Measurements from ENCODE around the gene VPS13A.

The VPS13A gene

GRCh38 chr9:77423841-77424240 is 246.5 kb downstream of the VPS13A start:
- H3K9me3 ChIP-seq (ENCODE audit: insufficient read depth, low read depth, low read length), result no peaks in the 10 kb centered on the region
- peaks cover 3% of the 10 kb centered on the region; the same call in 1 of the 2 replicates for H3K36me3 ChIP-seq (ENCODE audit: insufficient read depth, low read length)
- no peak overlapping the region for H3K9ac ChIP-seq (ENCODE audit: low read depth, low read length)
- peaks cover 4% of the 10 kb centered on the region; the same call in 1 of the 2 replicates for H3K4me1 ChIP-seq (ENCODE audit: insufficient read depth, low read length)
- no peak overlapping the region for H3K27ac ChIP-seq (ENCODE audit: low read depth, low read length)
- no peak overlapping the region for H3K4me3 ChIP-seq (ENCODE audit: low read length)
- 96% methylated on average over 3 of the region's 3 CpGs for WGBS
- H3K27me3 ChIP-seq (ENCODE audit: insufficient read depth, low read length), result no peaks in the 10 kb centered on the region

GRCh38 chr9:77424993-77425392 is 247.7 kb downstream of the VPS13A start:
- Histone ChIP-seq H3K9me3 (ENCODE audit: insufficient read depth, low read depth, low read length) (no peaks in the 10 kb centered on the region), H3K27me3 (ENCODE audit: insufficient read depth, low read length) (no peaks in the 10 kb centered on the region), H3K4me3 (ENCODE audit: low read length) (no peak overlapping the region), H3K4me1 (ENCODE audit: insufficient read depth, low read length) (peaks cover 4% of the 10 kb centered on the region; the same call in 1 of the 2 replicates), H3K9ac (ENCODE audit: low read depth, low read length) (no peak overlapping the region), H3K27ac (ENCODE audit: low read depth, low read length) (no peak overlapping the region), H3K36me3 (ENCODE audit: insufficient read depth, low read length) (peaks cover 3% of the 10 kb centered on the region; the same call in 1 of the 2 replicates)
- WGBS, result 92% methylated on average over 2 of the region's 2 CpGs

- peaks cover 4% of the 10 kb centered on the region; the same call in 1 of the 2 replicates for H3K4me1 ChIP-seq (ENCODE audit: insufficient read depth, low read length)
- no peak overlapping the region for H3K9ac ChIP-seq (ENCODE audit: low read depth, low read length)
- peaks cover 3% of the 10 kb centered on the region; the same call in 1 of the 2 replicates for H3K36me3 ChIP-seq (ENCODE audit: insufficient read depth, low read length)
- WGBS, result 60% methylated on average over 1 of the region's 3 CpGs
- no peaks in the 10 kb centered on the region for H3K27me3 ChIP-seq (ENCODE audit: insufficient read depth, low read length)
- no peaks in the 10 kb centered on the region for H3K9me3 ChIP-seq (ENCODE audit: insufficient read depth, low read depth, low read length)
- no peak overlapping the region for H3K4me3 ChIP-seq (ENCODE audit: low read length)
- H3K27ac ChIP-seq (ENCODE audit: low read depth, low read length), result no peak overlapping the region
These were observed 249.4 kb downstream of the VPS13A start for GRCh38 chr9:77426712-77427111.

GRCh38 chr9:77427256-77427927 is 250.1 kb downstream of the VPS13A start:
- Histone ChIP-seq H3K36me3 (ENCODE audit: insufficient read depth, low read length) (peaks cover 3% of the 10 kb centered on the region; the same call in 1 of the 2 replicates), H3K9ac (ENCODE audit: low read depth, low read length) (no peak overlapping the region), H3K4me1 (ENCODE audit: insufficient read depth, low read length) (peaks cover under 1% of the 10 kb centered on the region; the same call in 1 of the 2 replicates), H3K4me3 (ENCODE audit: low read length) (no peak overlapping the region), H3K27me3 (ENCODE audit: insufficient read depth, low read length) (no peaks in the 10 kb centered on the region), H3K27ac (ENCODE audit: low read depth, low read length) (no peak overlapping the region), H3K9me3 (ENCODE audit: insufficient read depth, low read depth, low read length) (no peaks in the 10 kb centered on the region)
- WGBS, result 93% methylated on average over 7 of the region's 7 CpGs

- Histone ChIP-seq H3K36me3 (ENCODE audit: insufficient read depth, low read length) (no peaks in the 10 kb centered on the region), H3K9ac (ENCODE audit: low read depth, low read length) (no peak overlapping the region), H3K4me3 (ENCODE audit: low read length) (no peak overlapping the region), H3K27ac (ENCODE audit: low read depth, low read length) (no peak overlapping the region), H3K9me3 (ENCODE audit: insufficient read depth, low read depth, low read length) (no peaks in the 10 kb centered on the region), H3K4me1 (ENCODE audit: insufficient read depth, low read length) (no peaks in the 10 kb centered on the region), H3K27me3 (ENCODE audit: insufficient read depth, low read length) (no peaks in the 10 kb centered on the region)
- WGBS, result 91% methylated on average over 1 of the region's 2 CpGs
These were observed 252.6 kb downstream of the VPS13A start for GRCh38 chr9:77429928-77430327.

- Histone ChIP-seq H3K27me3 (ENCODE audit: insufficient read depth, low read length) (no peaks in the 10 kb centered on the region), H3K36me3 (ENCODE audit: insufficient read depth, low read length) (no peaks in the 10 kb centered on the region), H3K9me3 (ENCODE audit: insufficient read depth, low read depth, low read length) (no peaks in the 10 kb centered on the region), H3K27ac (ENCODE audit: low read depth, low read length) (no peak overlapping the region), H3K4me3 (ENCODE audit: low read length) (no peak overlapping the region), H3K9ac (ENCODE audit: low read depth, low read length) (no peak overlapping the region), H3K4me1 (ENCODE audit: insufficient read depth, low read length) (no peaks in the 10 kb centered on the region)
- 90% methylated on average over 6 of the region's 6 CpGs for WGBS
These were observed 254.7 kb downstream of the VPS13A start for GRCh38 chr9:77432053-77432452.

GRCh38 chr9:77433675-77434445 is 256.5 kb downstream of the VPS13A start:
- Histone ChIP-seq H3K27me3 (ENCODE audit: insufficient read depth, low read length) (no peaks in the 10 kb centered on the region), H3K9me3 (ENCODE audit: insufficient read depth, low read depth, low read length) (no peaks in the 10 kb centered on the region), H3K36me3 (ENCODE audit: insufficient read depth, low read length) (no peaks in the 10 kb centered on the region), H3K27ac (ENCODE audit: low read depth, low read length) (no peak overlapping the region), H3K4me1 (ENCODE audit: insufficient read depth, low read length) (0 out of 2 replicates have a peak, but pooled peaks cover 2% of the 10 kb centered on the region), H3K4me3 (ENCODE audit: low read length) (no peak overlapping the region), H3K9ac (ENCODE audit: low read depth, low read length) (no peak overlapping the region)
- 69% methylated on average over 21 of the region's 21 CpGs for WGBS

GRCh38 chr9:77435277-77435676 is 257.9 kb downstream of the VPS13A start:
- WGBS, result 94% methylated on average over 3 of the region's 4 CpGs
- H3K36me3 ChIP-seq (ENCODE audit: insufficient read depth, low read length), result no peaks in the 10 kb centered on the region
- H3K27ac ChIP-seq (ENCODE audit: low read depth, low read length), result no peak overlapping the region
- H3K9ac ChIP-seq (ENCODE audit: low read depth, low read length), result no peak overlapping the region
- no peaks in the 10 kb centered on the region for H3K27me3 ChIP-seq (ENCODE audit: insufficient read depth, low read length)
- peaks cover 14% of the 10 kb centered on the region for H3K4me1 ChIP-seq (ENCODE audit: insufficient read depth, low read length)
- no peak overlapping the region for H3K4me3 ChIP-seq (ENCODE audit: low read length)
- no peaks in the 10 kb centered on the region for H3K9me3 ChIP-seq (ENCODE audit: insufficient read depth, low read depth, low read length)

- no peaks in the 10 kb centered on the region for H3K27me3 ChIP-seq (ENCODE audit: insufficient read depth, low read length)
- no peaks in the 10 kb centered on the region for H3K36me3 ChIP-seq (ENCODE audit: insufficient read depth, low read length)
- WGBS, result 96% methylated on average over 3 of the region's 3 CpGs
- no peak overlapping the region for H3K9ac ChIP-seq (ENCODE audit: low read depth, low read length)
- peaks cover 18% of the 10 kb centered on the region for H3K4me1 ChIP-seq (ENCODE audit: insufficient read depth, low read length)
- no peak overlapping the region for H3K4me3 ChIP-seq (ENCODE audit: low read length)
- no peaks in the 10 kb centered on the region for H3K9me3 ChIP-seq (ENCODE audit: insufficient read depth, low read depth, low read length)
- H3K27ac ChIP-seq (ENCODE audit: low read depth, low read length), result no peak overlapping the region
These were observed 258.4 kb downstream of the VPS13A start for GRCh38 chr9:77435688-77436087.

GRCh38 chr9:77438653-77439052 is 261.3 kb downstream of the VPS13A start:
- WGBS, result 90% methylated on average over 3 of the region's 3 CpGs
- H3K27ac ChIP-seq (ENCODE audit: low read depth, low read length), result no peak overlapping the region
- no peaks in the 10 kb centered on the region for H3K9me3 ChIP-seq (ENCODE audit: insufficient read depth, low read depth, low read length)
- H3K9ac ChIP-seq (ENCODE audit: low read depth, low read length), result no peak overlapping the region
- H3K4me3 ChIP-seq (ENCODE audit: low read length), result no peak overlapping the region
- H3K36me3 ChIP-seq (ENCODE audit: insufficient read depth, low read length), result no peaks in the 10 kb centered on the region
- H3K27me3 ChIP-seq (ENCODE audit: insufficient read depth, low read length), result no peaks in the 10 kb centered on the region
- H3K4me1 ChIP-seq (ENCODE audit: insufficient read depth, low read length), result peaks cover 18% of the 10 kb centered on the region

- Histone ChIP-seq H3K27ac (ENCODE audit: low read depth, low read length) (peak overlapping the region; percentile 66; the same call in 1 of the 2 replicates), H3K9me3 (ENCODE audit: insufficient read depth, low read depth, low read length) (no peaks in the 10 kb centered on the region), H3K27me3 (ENCODE audit: insufficient read depth, low read length) (no peaks in the 10 kb centered on the region), H3K36me3 (ENCODE audit: insufficient read depth, low read length) (no peaks in the 10 kb centered on the region), H3K4me1 (ENCODE audit: insufficient read depth, low read length) (peaks cover 18% of the 10 kb centered on the region), H3K4me3 (ENCODE audit: low read length) (no peak overlapping the region), H3K9ac (ENCODE audit: low read depth, low read length) (0 out of 2 replicates have a peak overlapping the region, but pooled peaks have one; percentile 1)
- WGBS, result 12% methylated on average over 10 of the region's 10 CpGs
These were observed 262.7 kb downstream of the VPS13A start for GRCh38 chr9:77440057-77440456.

All from HUES64 (cell line).